Endothelial cell (in vitro differentiated cells): ENCODE measurements around the gene PPIB. TPM values are rescaled to one million over a fixed set of nuclear protein-coding genes. Genes with fewer than 3 reads are reported as not detected.

ENCODE experiments used
- DNase-seq: peaks from one replicate; pipeline ENCODE4 v3.0.0; 2021; ENCODE audit warnings: low spot score
- H3K27ac Mint-ChIP-seq: one replicate; pipeline ENCODE4 v1.8.0; 2021; ENCODE audit warnings: mixed read lengths, inconsistent platforms; ENCODE audit not compliant: unreplicated experiment
- H3K27me3 Mint-ChIP-seq: one replicate; pipeline ENCODE4 v1.8.0; 2021; ENCODE audit warnings: mild to moderate bottlenecking, moderate library complexity, mixed read lengths, inconsistent platforms; ENCODE audit not compliant: unreplicated experiment
- H3K36me3 Mint-ChIP-seq: one replicate; pipeline ENCODE4 v1.8.0; 2021; ENCODE audit warnings: mild to moderate bottlenecking, low read depth, mixed read lengths, inconsistent platforms; ENCODE audit not compliant: unreplicated experiment
- H3K4me1 Mint-ChIP-seq: one replicate; pipeline ENCODE4 v1.8.0; 2021; ENCODE audit warnings: mild to moderate bottlenecking, mixed read lengths, inconsistent platforms; ENCODE audit not compliant: unreplicated experiment
- H3K4me3 Mint-ChIP-seq: one replicate; pipeline ENCODE4 v1.8.0; 2021; ENCODE audit warnings: mild to moderate bottlenecking, mixed read lengths, inconsistent platforms; ENCODE audit not compliant: unreplicated experiment
- H3K9me3 Mint-ChIP-seq: one replicate; pipeline ENCODE4 v1.8.0; 2021; ENCODE audit warnings: mixed read lengths, inconsistent platforms; ENCODE audit not compliant: unreplicated experiment
- total RNA-seq: library from RNA; stranded (reverse); fragmentation: NEBNext Ultra II Directional; extraction: Animal tissue kit (Norgen Biotek cat#: 25700); gene quantifications from one replicate; pipeline ENCODE4 v1.2.1, GENCODE V29; 2021; ENCODE audit not compliant: unreplicated experiment
- TF ChIP-seq, protein P1 (sequence below): fragments of 200-600 bp; sonication (generic); IDR thresholded peaks from one replicate; pipeline ENCODE4 v1.5.0; 2021; ENCODE audit warnings: antibody characterized with exemption; ENCODE audit not compliant: unreplicated experiment

The PPIB gene
- total RNA-seq, 1 donor from 2014 or later, result 589 TPM

DNA sequence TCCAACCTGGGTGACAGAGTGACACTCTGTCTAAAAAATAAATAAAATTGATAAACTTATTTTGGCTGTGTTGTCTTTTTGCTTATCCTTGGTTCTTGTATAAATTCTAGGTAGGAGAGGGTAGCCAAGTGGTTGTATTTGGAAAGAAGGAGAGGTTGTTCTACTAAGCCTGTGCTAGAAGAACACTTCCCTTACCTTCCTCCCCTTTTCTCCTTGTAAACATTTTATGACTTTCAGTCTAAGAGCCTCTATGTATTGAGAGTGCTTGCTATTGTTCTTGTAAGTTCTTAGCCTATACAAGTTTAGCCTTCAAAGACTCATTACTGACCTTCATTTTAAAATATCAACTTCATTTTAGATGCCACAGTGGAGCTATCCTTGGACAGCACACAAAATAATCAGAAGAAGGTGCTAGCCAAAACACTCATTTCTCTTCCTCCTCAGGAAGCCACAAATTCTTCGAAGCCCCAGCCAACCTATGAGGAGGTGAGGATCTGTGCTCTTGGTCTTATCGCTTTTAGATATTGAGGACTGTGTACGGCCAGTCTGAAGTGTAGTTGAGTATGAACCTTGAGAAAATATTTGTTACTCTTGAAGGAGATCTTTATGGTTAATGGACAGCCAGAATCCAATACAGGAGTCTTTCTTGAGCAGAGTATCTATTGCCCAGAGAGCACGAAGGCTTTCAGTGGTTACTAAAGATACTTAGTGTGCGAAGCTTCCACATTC, 44.9 kb downstream of the PPIB start:
- Mint-ChIP-seq H3K4me3 (no peak overlapping the region), H3K4me1 (peaks cover 9% of the 10 kb centered on the region), H3K9me3 (no peaks in the 10 kb centered on the region), H3K36me3 (peaks cover 37% of the 10 kb centered on the region), H3K27me3 (no peaks in the 10 kb centered on the region), H3K27ac (no peak overlapping the region)
- DNase-seq, result no peak
- TF ChIP-seq, protein P1, sequence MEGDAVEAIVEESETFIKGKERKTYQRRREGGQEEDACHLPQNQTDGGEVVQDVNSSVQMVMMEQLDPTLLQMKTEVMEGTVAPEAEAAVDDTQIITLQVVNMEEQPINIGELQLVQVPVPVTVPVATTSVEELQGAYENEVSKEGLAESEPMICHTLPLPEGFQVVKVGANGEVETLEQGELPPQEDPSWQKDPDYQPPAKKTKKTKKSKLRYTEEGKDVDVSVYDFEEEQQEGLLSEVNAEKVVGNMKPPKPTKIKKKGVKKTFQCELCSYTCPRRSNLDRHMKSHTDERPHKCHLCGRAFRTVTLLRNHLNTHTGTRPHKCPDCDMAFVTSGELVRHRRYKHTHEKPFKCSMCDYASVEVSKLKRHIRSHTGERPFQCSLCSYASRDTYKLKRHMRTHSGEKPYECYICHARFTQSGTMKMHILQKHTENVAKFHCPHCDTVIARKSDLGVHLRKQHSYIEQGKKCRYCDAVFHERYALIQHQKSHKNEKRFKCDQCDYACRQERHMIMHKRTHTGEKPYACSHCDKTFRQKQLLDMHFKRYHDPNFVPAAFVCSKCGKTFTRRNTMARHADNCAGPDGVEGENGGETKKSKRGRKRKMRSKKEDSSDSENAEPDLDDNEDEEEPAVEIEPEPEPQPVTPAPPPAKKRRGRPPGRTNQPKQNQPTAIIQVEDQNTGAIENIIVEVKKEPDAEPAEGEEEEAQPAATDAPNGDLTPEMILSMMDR, result no peak

DNA sequence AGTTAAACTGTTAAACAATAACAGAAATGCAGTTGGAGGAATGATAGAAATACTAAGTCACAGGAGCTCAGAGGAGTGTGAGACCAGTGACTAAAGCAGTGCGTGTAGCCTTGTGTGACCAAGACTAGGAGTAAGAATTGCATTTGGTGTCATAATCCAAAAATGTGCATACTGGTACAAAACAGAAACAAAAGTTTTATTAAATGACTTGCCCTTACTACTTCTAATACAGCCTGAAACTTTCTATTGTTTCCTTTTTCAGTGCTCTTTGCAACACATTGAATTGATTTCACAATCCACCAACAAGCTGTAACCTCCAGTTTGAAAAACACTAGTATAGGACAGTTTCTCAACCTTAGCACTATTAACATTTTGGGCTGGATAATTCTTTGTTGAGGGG, 49.9 kb downstream of the PPIB start:
- Mint-ChIP-seq H3K4me3 (no peak overlapping the region), H3K4me1 (peaks cover 37% of the 10 kb centered on the region), H3K27ac (no peak overlapping the region), H3K36me3 (peaks cover 25% of the 10 kb centered on the region), H3K9me3 (no peaks in the 10 kb centered on the region), H3K27me3 (no peaks in the 10 kb centered on the region)
- no peak for DNase-seq
- TF ChIP-seq, protein P1, result no peak

DNA sequence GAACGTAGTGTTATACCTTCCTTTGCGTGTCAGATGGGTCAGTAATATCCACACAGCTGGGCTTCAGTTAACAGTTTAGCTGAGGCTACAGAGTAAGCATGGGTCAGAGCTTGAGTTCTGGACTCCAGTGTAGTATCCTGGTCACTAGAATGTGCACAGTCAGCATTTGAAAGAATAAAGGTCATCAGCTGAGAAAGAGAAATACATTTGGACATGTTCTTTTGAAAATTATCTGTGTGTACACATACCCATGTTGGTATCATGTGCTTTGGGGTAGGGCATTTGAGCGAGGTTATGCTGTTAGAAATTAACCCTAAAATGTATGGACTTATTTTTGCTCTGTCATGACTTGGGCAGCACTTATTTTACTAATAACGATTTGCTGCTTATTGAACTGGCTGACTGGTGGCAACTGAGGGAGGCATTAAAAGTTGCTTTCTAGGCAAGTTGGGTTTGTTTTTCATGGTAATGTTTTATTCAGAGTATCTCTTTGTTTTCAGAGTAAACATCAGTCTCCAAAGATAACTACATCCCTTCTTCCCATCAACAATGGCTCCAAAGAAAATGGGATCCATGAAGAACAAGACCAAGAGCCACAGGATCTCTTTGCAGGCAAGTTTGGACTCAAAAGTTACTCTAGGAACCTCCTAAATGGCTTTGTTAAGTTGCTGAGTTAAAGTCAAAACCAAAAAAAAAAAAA, 50.6 kb downstream of the PPIB start:
- H3K27me3 Mint-ChIP-seq, result no peaks in the 10 kb centered on the region
- TF ChIP-seq, protein P1, result no peak

DNA sequence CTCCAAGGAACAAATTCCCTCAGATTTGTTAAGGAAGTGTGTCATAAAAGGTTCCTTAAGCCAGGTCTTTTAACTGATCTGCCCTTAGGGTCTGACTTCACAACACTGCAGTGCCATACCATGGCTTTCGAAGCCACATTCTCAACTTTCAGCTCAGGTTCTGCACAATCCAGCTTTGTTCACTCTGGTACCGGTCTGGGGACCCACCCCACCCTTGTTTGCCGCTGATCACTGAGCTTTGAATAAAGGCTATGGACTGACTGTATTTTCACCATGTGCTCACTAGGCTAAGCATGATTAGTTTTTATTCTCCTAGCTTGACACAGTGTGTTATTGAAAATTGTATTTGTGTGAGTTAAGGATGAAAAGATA, 51.2 kb downstream of the PPIB start:
- Mint-ChIP-seq H3K27ac (no peak overlapping the region), H3K9me3 (no peaks in the 10 kb centered on the region), H3K36me3 (peaks cover 23% of the 10 kb centered on the region), H3K4me1 (peaks cover 37% of the 10 kb centered on the region), H3K4me3 (no peak overlapping the region), H3K27me3 (no peaks in the 10 kb centered on the region)
- DNase-seq, result no peak
- TF ChIP-seq, protein P1, result no peak

More for the DNA sequence above, 50.6 kb downstream of the PPIB start:
- no peaks in the 10 kb centered on the region for H3K9me3 Mint-ChIP-seq
- H3K27ac Mint-ChIP-seq, result no peak overlapping the region
- H3K4me1 Mint-ChIP-seq, result peaks cover 37% of the 10 kb centered on the region
- DNase-seq, result no peak
- H3K4me3 Mint-ChIP-seq, result no peak overlapping the region
- H3K36me3 Mint-ChIP-seq, result peaks cover 23% of the 10 kb centered on the region
